Measurements from ENCODE around the gene SLPI.

GRCh38 chr20:45282700-45283550 is 28.6 kb upstream of the SLPI start:
- TF ChIP-seq ZNF274 (IDR thresholded peaks at IDR 0.05; ENCODE audit: low read depth, low read length) (no peak), YY1 (IDR thresholded peaks at IDR 0.05; ENCODE audit: insufficient read depth, insufficient read length) (no peak), SUZ12 (IDR thresholded peaks at IDR 0.05; ENCODE audit: extremely low read depth, insufficient read depth, insufficient read length) (no peak)
